NB4 (cell line): Measurements from ENCODE around the gene ZCRB1.

Experiments
- CTCF ChIP-seq: IDR thresholded peaks from one replicate; pipeline ENCODE4 v1.5.1; 2012; ENCODE audit warnings: low read depth, low read length
- POLR2A ChIP-seq: IDR thresholded peaks from 2 replicates; pipeline ENCODE4 v1.6.1; 2011; ENCODE audit warnings: mild to moderate bottlenecking; ENCODE audit not compliant: insufficient read length; ENCODE audit errors: extremely low read depth

- TF ChIP-seq CTCF (no peak), POLR2A (no peak)
These were observed 790 bp upstream of the ZCRB1 start for GRCh38 chr12:42326541-42327226.
